Keratinocyte (primary cell): ENCODE data around the gene NTN3.

Source experiments
- CTCF ChIP-seq, 3 experiments: IDR thresholded peaks in 1 of 3; conservative IDR thresholded peaks in 1 of 3; optimal IDR thresholded peaks in 1 of 3; 2 replicates in 2 of 3; 3 replicates in 1 of 3; pipeline versions ENCODE3 to v1.5.1; 2011; ENCODE audit warnings: low read length in 3 of 3, mild to moderate bottlenecking in 3 of 3, moderate library complexity in 2 of 3, control low read depth in 1 of 3, inconsistent platforms in 1 of 3; ENCODE audit not compliant: insufficient read depth in 2 of 3; ENCODE audit errors: extremely low read depth in 1 of 3
- EZH2 ChIP-seq: IDR thresholded peaks from one replicate; pipeline ENCODE4 v1.6.1; 2012; ENCODE audit warnings: inconsistent platforms, mild to moderate bottlenecking, low read length, moderate library complexity

GRCh38 chr16:2460391-2460713 lies 10.7 kb upstream of the NTN3 start:
- no peak for TF ChIP-seq CTCF (optimal IDR thresholded peaks at IDR 0.05 in 1 of 3, IDR thresholded peaks at IDR 0.05 in 1 of 3, conservative IDR thresholded peaks at IDR 0.05 in 1 of 3; ENCODE audit: extremely low read depth in 1 of 3, insufficient read depth in 2 of 3, low read length in 3 of 3)
- TF ChIP-seq EZH2: no peak
